ENCODE measurements around the gene RIC8B.

The RIC8B gene

DNA sequence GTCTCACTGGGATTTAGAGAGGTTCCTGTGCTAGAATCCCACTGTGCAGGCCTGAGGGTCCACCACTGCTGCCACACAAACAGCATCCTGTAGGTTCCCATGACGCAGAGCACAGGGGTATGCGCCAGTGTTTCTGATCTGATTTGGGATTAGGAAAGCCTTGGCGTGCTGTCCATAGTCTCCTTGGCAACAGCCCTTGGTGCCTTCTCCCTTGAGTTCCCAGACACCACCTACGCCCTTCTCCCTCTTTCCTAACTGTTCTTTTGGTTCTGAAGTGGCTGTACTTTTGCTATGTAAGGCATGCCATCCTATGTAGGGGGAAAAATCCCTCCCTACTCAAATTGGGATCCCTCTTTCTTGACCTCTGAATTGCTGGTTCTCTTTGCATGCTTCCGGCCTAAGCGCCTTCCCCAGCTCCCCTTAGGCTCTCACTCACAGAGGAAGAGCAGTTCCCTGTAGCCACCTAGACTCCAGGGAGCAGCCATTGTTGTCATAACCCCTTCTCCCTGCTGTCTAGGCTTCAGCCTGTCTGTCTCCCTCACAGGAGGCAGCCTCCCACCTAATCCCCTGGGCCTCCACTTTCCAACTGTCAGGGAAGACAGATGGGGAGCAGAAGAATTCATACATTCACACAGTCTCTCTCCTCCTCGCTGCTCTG is 14.8 kb upstream of the RIC8B start:
- no peak for DNase-seq

GRCh38 chr12:106760184-106760531 is 14.3 kb upstream of the RIC8B start:
- DNase-seq = peak; percentile 19

DNA sequence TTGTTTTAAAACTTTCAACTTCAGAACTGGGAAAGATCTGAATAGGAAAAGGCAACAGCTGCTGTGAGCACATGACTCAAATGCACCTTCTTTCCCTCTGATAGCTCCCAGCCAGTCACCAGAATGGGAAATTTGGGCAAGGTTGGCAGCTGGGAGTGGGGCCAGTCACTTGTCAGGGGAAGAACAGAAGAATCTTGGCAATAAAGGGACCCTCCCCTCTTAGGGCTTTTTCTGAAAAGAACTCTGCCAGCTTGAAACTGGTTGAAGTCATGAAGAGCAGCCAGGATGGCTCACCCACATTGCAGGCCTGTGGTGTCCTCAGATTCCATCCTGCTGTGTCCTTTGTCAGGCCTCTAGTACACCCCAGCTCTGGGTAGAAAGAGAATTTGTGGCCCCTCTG is 10.3 kb upstream of the RIC8B start:
- DNase-seq = no peak

DNA sequence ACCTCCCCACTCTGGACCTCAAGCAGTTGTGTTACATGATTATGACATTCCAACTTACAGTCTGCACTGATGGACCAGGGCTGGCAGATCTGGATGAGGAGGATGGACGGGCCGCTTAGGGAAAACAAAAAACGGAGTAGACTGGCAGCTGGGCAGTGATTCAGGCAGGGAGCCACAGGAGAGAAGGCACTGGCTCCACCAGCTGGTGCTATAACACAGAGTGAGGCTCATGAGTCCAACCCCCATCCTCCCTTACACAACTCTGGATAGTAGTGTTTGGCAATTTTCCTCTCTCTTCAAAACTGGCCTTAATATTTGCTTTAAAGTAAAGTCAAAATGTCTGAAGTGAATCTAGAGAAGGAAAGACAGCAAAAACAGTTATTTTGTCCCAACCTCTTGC is 9.7 kb upstream of the RIC8B start:
- DNase-seq = no peak

DNA sequence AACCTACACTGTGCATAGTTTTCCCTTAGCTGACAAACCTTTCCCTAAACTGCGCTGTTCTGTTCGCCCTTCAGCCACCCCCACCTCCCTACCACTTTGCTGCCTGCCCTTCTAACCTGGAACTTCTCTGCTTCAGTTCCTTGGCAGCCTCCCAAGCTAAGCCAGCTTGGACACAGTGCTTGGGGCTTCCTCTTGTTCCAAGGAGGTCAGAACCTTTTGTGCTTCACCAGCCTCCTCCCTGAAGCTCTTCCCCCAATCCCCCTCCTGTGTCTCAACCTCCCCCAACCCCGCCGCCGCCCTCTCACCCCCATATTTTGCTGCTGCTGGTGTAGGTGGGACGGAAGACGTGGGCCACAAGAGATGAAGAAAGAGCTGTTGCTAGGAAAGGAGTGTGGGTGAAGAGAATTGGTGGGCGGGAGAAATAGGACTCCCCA is 8.1 kb upstream of the RIC8B start:
- DNase-seq = no peak

- no peak for DNase-seq
Measured at GRCh38 chr12:106767206-106767605, 7.3 kb upstream of the RIC8B start.

DNA sequence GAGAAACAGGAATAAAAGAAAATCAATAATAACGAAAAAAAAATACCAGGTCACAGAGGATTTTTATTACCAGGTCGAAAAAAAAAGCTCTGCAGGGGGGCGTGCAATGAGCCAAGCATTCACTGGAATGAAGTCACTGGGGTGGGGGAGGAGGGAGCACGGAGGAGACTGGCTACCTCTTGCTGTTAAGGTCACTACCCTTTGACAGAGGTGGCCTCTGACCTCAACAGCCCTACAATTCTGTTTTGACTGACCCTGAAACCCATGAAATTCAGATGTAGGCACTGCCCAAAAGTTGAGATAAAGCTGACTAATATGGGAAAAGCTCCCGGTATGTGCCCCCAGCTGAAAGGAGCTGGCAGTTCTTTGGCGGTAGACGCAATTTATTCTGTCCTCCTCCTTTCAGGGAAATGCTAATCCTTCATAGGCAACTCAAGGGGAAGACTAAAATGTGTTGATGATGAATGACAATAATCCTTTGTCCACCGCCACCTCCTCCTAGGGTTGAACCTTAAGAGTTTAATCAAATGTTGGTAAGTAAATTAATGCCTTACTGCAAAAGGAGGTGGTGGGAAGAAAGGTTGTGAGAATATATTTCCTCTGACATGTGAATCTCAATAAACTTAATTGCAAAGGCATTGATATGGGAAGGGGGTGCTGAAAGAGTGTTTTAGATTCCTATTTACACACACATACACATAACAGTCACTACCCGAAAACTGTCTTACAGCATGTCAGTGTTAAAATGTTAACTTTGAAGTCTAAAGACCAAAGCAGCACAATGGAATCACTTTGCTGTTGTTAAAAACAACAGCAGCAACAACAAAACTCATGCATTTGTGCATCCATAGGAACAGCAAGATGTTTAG is 6.3 kb upstream of the RIC8B start:
- no peak for DNase-seq

DNA sequence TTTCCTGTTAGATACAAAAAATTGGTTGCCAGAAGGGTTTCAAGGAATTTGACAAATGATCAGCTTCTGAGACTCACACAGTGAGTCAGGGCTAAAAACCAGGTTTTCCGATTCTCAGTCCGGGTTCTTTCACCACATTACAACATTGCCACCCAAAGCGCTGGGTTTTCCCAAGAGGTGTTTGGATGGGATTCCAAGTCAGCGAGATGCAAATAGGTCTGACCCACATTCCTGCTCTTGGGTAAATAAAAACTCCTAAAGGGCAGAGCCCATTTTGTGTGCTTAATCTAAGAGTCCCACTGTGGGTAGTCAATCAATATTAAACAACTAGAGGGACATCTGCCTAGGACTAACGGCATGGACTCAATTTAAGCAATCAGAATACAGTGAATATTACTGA is 5.4 kb upstream of the RIC8B start:
- DNase-seq = no peak

- DNase-seq = no peak
Measured at GRCh38 chr12:106769546-106769945, 4.9 kb upstream of the RIC8B start.

DNA sequence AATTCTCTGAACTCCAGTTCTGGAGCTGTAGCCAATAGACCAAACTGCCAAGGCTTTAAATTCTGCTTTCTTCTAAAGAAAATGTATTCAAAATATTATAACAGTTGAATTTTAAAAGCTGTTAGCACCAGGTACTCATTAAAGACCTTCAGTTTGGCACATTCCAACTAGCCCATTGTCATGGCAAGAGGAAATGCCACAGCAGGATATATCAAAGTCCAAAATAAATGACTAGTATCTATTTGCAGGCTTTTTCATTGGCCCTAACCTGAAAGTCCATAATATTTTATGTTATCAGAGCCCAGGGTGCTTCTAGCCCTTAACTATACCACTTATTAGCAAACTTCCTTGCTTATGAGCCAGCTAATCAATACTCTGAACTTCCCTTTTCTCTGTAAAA is 3.1 kb upstream of the RIC8B start:
- no peak for DNase-seq

- no peak for DNase-seq
Measured at GRCh38 chr12:106773286-106774004, 1.0 kb upstream of the RIC8B start.

GRCh38 chr12:106774808-106775524 is 484 bp downstream of the RIC8B start:
- peak; percentile 26 for DNase-seq

GRCh38 chr12:106776897-106777296 is 2.4 kb downstream of the RIC8B start:
- no peak for DNase-seq

DNA sequence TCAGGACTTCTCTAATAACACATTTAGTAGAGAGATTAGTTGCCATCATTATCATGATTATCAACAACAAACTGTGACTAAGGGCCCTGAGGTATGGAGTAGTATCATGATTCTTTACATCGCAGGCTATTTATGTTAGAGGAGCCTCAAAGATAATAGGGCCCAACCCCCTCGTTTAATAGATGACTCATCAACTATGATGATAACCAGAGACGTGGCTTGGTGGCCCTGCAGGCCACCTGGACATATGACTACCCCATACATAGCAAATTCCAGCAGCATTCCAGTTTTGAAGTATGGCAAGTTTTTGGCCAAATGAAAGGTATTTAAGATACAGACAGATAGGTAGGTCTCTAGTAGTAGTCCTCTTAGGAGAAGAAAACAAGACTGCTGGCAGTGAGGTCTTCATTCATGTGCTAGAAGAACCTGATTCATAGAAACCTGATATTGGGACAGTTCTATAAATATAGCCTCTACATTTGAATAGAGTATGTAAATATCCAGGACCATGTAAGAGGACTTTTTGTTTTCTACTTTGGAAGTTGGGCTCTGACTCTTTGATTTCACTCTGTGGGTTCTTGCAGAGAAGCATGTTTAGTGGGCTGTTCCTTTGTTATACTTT is 5.6 kb downstream of the RIC8B start:
- DNase-seq = no peak

- DNase-seq = no peak
Measured at GRCh38 chr12:106782619-106783018, 8.1 kb downstream of the RIC8B start.

- DNase-seq = no peak
Measured at GRCh38 chr12:106783515-106783914, 9.0 kb downstream of the RIC8B start.

- DNase-seq = no peak
Measured at GRCh38 chr12:106790020-106790419, 15.5 kb downstream of the RIC8B start.

- no peak for DNase-seq
Measured at GRCh38 chr12:106791531-106791930, 17.0 kb downstream of the RIC8B start.

- DNase-seq = no peak
Measured at GRCh38 chr12:106794369-106794768, 19.9 kb downstream of the RIC8B start.

GRCh38 chr12:106801167-106801708 is 26.8 kb downstream of the RIC8B start:
- DNase-seq = no peak

DNA sequence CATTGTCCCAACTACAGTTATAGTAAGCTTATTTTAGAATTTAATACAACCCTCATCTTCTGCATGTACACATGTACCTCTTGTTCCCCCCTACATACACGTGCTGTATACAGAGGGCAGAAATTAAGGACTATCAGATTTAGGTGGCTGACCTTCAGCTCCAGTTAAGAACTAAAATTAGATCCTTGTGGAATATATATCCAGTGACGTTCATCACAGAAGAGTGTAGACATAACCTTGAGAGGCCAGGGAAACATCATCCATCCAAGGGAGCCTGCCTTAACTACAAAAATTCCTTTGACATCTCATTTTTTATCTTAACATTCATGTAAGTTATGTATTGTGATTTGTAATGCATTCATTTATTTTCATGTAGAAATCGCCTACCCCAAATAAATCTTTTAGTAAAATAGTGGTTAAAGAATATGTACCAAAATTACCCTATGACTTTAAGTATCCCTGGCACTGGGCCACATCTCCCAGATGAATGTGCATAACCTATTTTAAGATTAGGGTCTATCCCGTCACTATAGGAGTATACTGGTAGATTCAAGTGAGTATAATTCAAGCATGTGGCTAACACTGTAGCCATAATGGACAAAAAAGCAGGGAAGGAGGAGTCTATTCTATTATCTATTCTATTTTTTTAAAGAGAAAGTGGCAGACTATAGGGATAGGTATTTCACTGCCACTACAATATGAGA is 27.5 kb downstream of the RIC8B start:
- DNase-seq = no peak

GRCh38 chr12:106804668-106805067 is 30.2 kb downstream of the RIC8B start:
- no peak for DNase-seq

All from stimulated activated CD4-positive, alpha-beta T cell treated with anti-CD3 and anti-CD28 coated beads, Interleukin-4, amount 100 ng/mL, for 24 hours (primary cell).